HepG2 (cell line): ENCODE results near the gene STOM. TPM values are rescaled to one million over a fixed set of nuclear protein-coding genes. Genes with fewer than 3 reads are reported as not detected.

Source experiments
- ATAC-seq: fragments of 200-7000 bp; cut with Tn5 transposase; 3 replicates; pipeline ENCODE4 v1.9.1; 2020; ENCODE audit warnings: mild to moderate bottlenecking, moderate library complexity
- BruUV-seq: library from RNA; stranded (reverse); fragments of 400-500 nt; replicated peaks from 2 replicates; lab custom pipeline; 2021; lab: Mats Ljungman, UMichigan
- CTCF ChIA-PET: fragments of 300-600 bp; formaldehyde crosslinking; extraction: SDS; loops from one replicate; lab custom pipeline; 2021; ENCODE audit warnings: low total read pairs, inconsistent platforms, low intra/inter-chr PET ratio; lab: Yijun Ruan, JAX
- POLR2A ChIA-PET: fragments of 350-600 bp; sonication (Branson Sonifier 250); formaldehyde crosslinking; loops from one replicate; lab custom pipeline; 2020; ENCODE audit warnings: antibody characterized with exemption, inconsistent platforms; lab: Yijun Ruan, JAX
- DNase-seq: peaks from one replicate; pipeline ENCODE4 v3.0.0-alpha.2; 2015; ENCODE audit warnings: low spot score
- FAIRE-seq: peaks from 3 replicates; lab custom pipeline; 2011; peaks lifted over from hg19 to GRCh38; lab: Jason Lieb, UNC
- H2AFZ ChIP-seq: one replicate; pipeline ENCODE4 v1.6.1; 2011; ENCODE audit warnings: low read length, inconsistent platforms
- H3K27ac ChIP-seq: fragments of 300-600 bp; 3 replicates; pipeline ENCODE4 v1.8.0; 2011; ENCODE audit warnings: mixed run types, mild to moderate bottlenecking, mixed read lengths, low read length, inconsistent platforms; ENCODE audit not compliant: insufficient read depth; ENCODE audit errors: extremely low read length
- H3K27me3 ChIP-seq, 2 experiments: fragments of 200-600 bp in 1 of 2; 2 replicates in 1 of 2; 3 replicates in 1 of 2; pipeline versions ENCODE4 v1.6.0 to v1.8.0; 2011; ENCODE audit warnings: low read length in 2 of 2, mild to moderate bottlenecking in 2 of 2, moderate library complexity in 2 of 2, inconsistent platforms in 1 of 2; ENCODE audit not compliant: insufficient read depth in 2 of 2, control insufficient read depth in 1 of 2
- H3K36me3 ChIP-seq, 2 experiments: fragments of 200-600 bp in 1 of 2; replicated peaks in 1 of 2; 2 replicates in 1 of 2; 3 replicates in 1 of 2; pipeline versions ENCODE4 v1.5.1 to v1.8.0; 2011; ENCODE audit warnings: low read length in 2 of 2, inconsistent platforms in 1 of 2; ENCODE audit not compliant: insufficient read depth in 2 of 2, control insufficient read depth in 1 of 2
- H3K4me1 ChIP-seq: 2 replicates; pipeline ENCODE4 v1.5.1; 2012; ENCODE audit warnings: low read length, inconsistent platforms; ENCODE audit not compliant: insufficient read depth
- H3K4me2 ChIP-seq: 2 replicates; pipeline ENCODE4 v1.6.0; 2011; ENCODE audit warnings: low read depth, low read length, inconsistent platforms
- H3K4me3 ChIP-seq, 3 experiments: fragments of 200-600 bp in 1 of 3; sonication (generic), shearing (Covaris generic) in 1 of 3; replicated peaks in 1 of 3; 2 replicates each; pipeline ENCODE4 v1.5.1; 2011 to 2016; ENCODE audit warnings: low read length in 3 of 3, inconsistent platforms in 2 of 3, low read depth in 2 of 3, mild to moderate bottlenecking in 2 of 3, control low read depth in 1 of 3, mixed read lengths in 1 of 3; ENCODE audit not compliant: insufficient read depth in 1 of 3
- H3K79me2 ChIP-seq: one replicate; pipeline ENCODE4 v1.6.1; 2011; ENCODE audit warnings: low read length, inconsistent platforms; ENCODE audit not compliant: insufficient read depth
- H3K9ac ChIP-seq: 2 replicates; pipeline ENCODE4 v1.6.0; 2011; ENCODE audit warnings: mild to moderate bottlenecking, low read depth, low read length, inconsistent platforms; ENCODE audit not compliant: insufficient read depth
- H3K9me3 ChIP-seq: 2 replicates; pipeline ENCODE4 v1.5.1; 2012; ENCODE audit warnings: mild to moderate bottlenecking, low read length
- H4K20me1 ChIP-seq: 2 replicates; pipeline ENCODE4 v1.6.0; 2011; ENCODE audit warnings: inconsistent platforms, mild to moderate bottlenecking, low read length, moderate library complexity; ENCODE audit not compliant: insufficient read depth
- EP300 ChIP-seq, 3 experiments: sonication (generic) in 1 of 3; formaldehyde crosslinking in 1 of 3; IDR thresholded peaks; 2 replicates each; pipeline versions ENCODE4 v1.5.1 to v1.6.1; 2011 to 2020; ENCODE audit warnings: low read depth in 2 of 3, low read length in 2 of 3, borderline replicate concordance in 1 of 3, improper control_type of control experiment in 1 of 3, mild to moderate bottlenecking in 1 of 3, missing genetic modification reagents in 1 of 3, moderate library complexity in 1 of 3
- FOSL1 ChIP-seq: sonication (generic); formaldehyde crosslinking; IDR thresholded peaks from 2 replicates; pipeline ENCODE4 v1.9.0; 2021; ENCODE audit warnings: missing genetic modification reagents, borderline replicate concordance
- FOXA1 ChIP-seq, 2 experiments: fragments of 450-650 bp in 1 of 2; sonication (generic) in 1 of 2; formaldehyde crosslinking in 1 of 2; IDR thresholded peaks; 2 replicates each; pipeline versions ENCODE4 v1.4.0 to v1.6.1; 2016 to 2020; ENCODE audit warnings: missing genetic modification reagents in 1 of 2
- GABPA ChIP-seq, 2 experiments: IDR thresholded peaks; 2 replicates each; pipeline ENCODE4 v1.6.1; 2011 to 2016; ENCODE audit warnings: low read depth in 2 of 2, low read length in 1 of 2, missing biosample characterization in 1 of 2, missing genetic modification characterization in 1 of 2
- NR2C2 ChIP-seq: sonication (generic); formaldehyde crosslinking; IDR thresholded peaks from 2 replicates; pipeline ENCODE4 v1.4.0; 2020; ENCODE audit warnings: missing genetic modification reagents, mild to moderate bottlenecking, moderate library complexity, borderline replicate concordance
- SMC3 ChIP-seq: IDR thresholded peaks from 2 replicates; pipeline ENCODE4 v1.6.1; 2011; ENCODE audit warnings: low read length, improper control_type of control experiment
- ZNF335 ChIP-seq: sonication (generic); formaldehyde crosslinking; IDR thresholded peaks from 2 replicates; pipeline ENCODE4 v1.4.0; 2020; ENCODE audit warnings: missing genetic modification reagents
- ZNF557 ChIP-seq: sonication (generic); formaldehyde crosslinking; IDR thresholded peaks from 2 replicates; pipeline ENCODE4 v1.4.0; 2020; ENCODE audit warnings: missing genetic modification reagents
- WGBS: methylation state at CpG from one replicate; pipeline ENCODE4 v1.1.6; 2017; ENCODE audit warnings: low lambda C conversion rate; 5-methylcytosine and 5-hydroxymethylcytosine counted together
- in situ Hi-C: cut with HindIII; loops from 2 replicates; pipeline ENCODE4 v1.10.0; 2017; ENCODE audit warnings: low pct_unique_long_range_greater_than_20kb; ENCODE audit not compliant: extremely low pct_ligation_motif_present
- intact Hi-C: fragments of 100-400 bp; cut with micrococcal nuclease; formaldehyde crosslinking; loops from one replicate; pipeline ENCODE4 v1.10.0; 2022; ENCODE audit not compliant: unreplicated experiment
- polyA plus RNA-seq, 8 experiments: library from polyadenylated mRNA; depleted of rRNA in 3 of 8; stranded (reverse) in 7 of 8; unstranded in 1 of 8; fragments of >200 nt; fragmentation: Illumina TruSeq in 4 of 8; extraction: Trizol in 4 of 8; gene quantifications; 2 replicates each; pipeline versions ENCODE4 v1.2.1 to v1.2.3, GENCODE V29; 2011 to 2016; ENCODE audit warnings: low read depth in 4 of 8, missing spikeins in 1 of 8, mixed read lengths in 1 of 8; ENCODE audit not compliant: insufficient read depth in 1 of 8
- total RNA-seq, 5 experiments: library from RNA; depleted of rRNA; stranded (reverse); fragments of >200 nt; fragmentation: Illumina TruSeq; extraction: Trizol; gene quantifications; 2 replicates each; pipeline ENCODE4 v1.2.3, GENCODE V29; 2016; ENCODE audit warnings: low read depth in 1 of 5
- TF ChIP-seq, protein P1 (sequence below): sonication (generic); IDR thresholded peaks from 2 replicates; pipeline ENCODE4 v1.6.1; 2016; ENCODE audit warnings: low read depth, borderline replicate concordance
- TF ChIP-seq, protein P2 (sequence below): IDR thresholded peaks from 2 replicates; pipeline ENCODE4 v1.6.1; 2016; ENCODE audit warnings: missing genetic modification reagents, missing compliant biosample characterization

STOM gene
- total and polyA plus RNA-seq, 2 of the 13 experiments (the other 11 are each of a cell fraction or from before 2014, with no cell fraction given), result 43.6 to 165 TPM

DNA sequence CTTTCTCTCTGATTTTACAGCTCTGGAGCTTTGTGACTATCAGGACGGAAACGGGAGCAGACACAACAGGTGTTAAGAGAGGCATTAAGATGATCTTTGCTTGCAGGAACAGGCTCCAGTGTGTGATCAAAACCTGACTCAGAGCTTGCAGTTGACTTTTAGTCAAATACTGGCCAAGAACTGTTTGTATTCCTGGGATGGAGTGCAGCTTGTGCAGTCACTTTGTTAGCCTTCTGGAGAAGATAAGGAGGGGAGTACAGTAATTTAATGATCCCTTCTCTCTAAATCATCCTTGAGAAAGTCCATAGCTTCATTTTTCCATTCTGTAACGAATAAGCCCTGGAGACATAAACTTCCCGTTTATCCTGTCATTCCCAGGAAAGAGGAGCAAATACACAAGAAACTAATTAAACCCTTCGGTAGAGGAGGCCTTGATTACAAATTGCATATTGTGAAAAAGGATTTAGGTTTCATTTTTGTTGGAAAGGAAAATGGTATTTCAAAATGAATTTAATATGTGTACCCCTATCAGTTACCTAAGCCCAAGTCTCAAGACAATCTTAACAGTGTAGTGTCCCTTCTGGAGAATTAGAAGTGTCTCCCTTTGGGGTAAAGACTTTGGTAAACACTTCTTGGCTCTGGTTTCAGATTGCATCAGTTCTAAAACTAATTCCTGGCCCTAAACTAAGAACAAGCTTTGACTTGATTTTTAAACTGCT lies 3.1 kb upstream of the STOM start:
- peak; percentile 79 for DNase-seq
- Histone ChIP-seq H3K4me2 (peak overlapping the region; percentile 75), H2AFZ (no peak overlapping the region), H3K27me3 (no peaks in the 10 kb centered on the region), H3K9ac (peak overlapping the region; percentile 52), H3K9me3 (peaks cover 6% of the 10 kb centered on the region), H3K4me1 (peaks cover 55% of the 10 kb centered on the region), H3K36me3 (no peaks in the 10 kb centered on the region), H3K27ac (peak overlapping the region; percentile 75), H4K20me1 (no peaks in the 10 kb centered on the region), H3K79me2 (peaks cover 13% of the 10 kb centered on the region), H3K4me3 (peak overlapping the region; percentile 23 to 50 (median 38); a peak in 3 of 6 replicates)
- in situ Hi-C loops, result loop anchor here (5.0 kb wide), 1 partner anchor 51 kb away; no protein-coding TSS in a partner anchor
- peak; percentile 93 for FAIRE-seq
- POLR2A ChIA-PET, result interaction anchor here (0.8 to 1.7 kb wide), 12 partner anchors 8 to 595 kb away, joined by 3 to 6 read pairs (median 4); partner anchors contain the start of gene GSN
- peak; percentile 51 for ATAC-seq
- under 1% methylated on average over 5 of the region's 5 CpGs for WGBS
- CTCF ChIA-PET, result interaction anchor here (1.2 kb wide), 1 partner anchor 53 kb away, joined by 5 read pairs; no protein-coding TSS in a partner anchor
- TSS peak; percentile 87 for BruUV-seq
- intact Hi-C loops, result no loop called here
- TF ChIP-seq NR2C2 (CRISPR knock-in tag) (no peak), ZNF335 (CRISPR knock-in tag) (peak; percentile 63; the same call in 1 of the 2 replicates), ZNF557 (0 out of 2 replicates have a peak, but pooled peaks have one; percentile 0), FOXA1 (IDR thresholded peaks at IDR 0.05) (no peak), FOXA1 (CRISPR knock-in tag; IDR thresholded peaks at IDR 0.05) (peak; percentile 49; the same call in 1 of the 2 replicates), GABPA (IDR thresholded peaks at IDR 0.05; ENCODE audit: low read depth, low read length) (no peak), GABPA (CRISPR knock-in tag; IDR thresholded peaks at IDR 0.05; ENCODE audit: low read depth) (peak; percentile 14; the same call in 1 of the 2 replicates), EP300 (IDR thresholded peaks at IDR 0.05; ENCODE audit: low read depth in 2 of 2, low read length in 2 of 2) (peak in 1 of 2 experiments; percentile 37; a peak in 2 of 4 replicates), EP300 (CRISPR knock-in tag; IDR thresholded peaks at IDR 0.05; ENCODE audit: borderline replicate concordance) (no peak), FOSL1 (CRISPR knock-in tag) (0 out of 2 replicates have a peak, but pooled peaks have one; percentile 52), SMC3 (no peak)
- TF ChIP-seq, protein P1, sequence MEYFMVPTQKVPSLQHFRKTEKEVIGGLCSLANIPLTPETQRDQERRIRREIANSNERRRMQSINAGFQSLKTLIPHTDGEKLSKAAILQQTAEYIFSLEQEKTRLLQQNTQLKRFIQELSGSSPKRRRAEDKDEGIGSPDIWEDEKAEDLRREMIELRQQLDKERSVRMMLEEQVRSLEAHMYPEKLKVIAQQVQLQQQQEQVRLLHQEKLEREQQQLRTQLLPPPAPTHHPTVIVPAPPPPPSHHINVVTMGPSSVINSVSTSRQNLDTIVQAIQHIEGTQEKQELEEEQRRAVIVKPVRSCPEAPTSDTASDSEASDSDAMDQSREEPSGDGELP, result 0 out of 2 replicates have a peak, but pooled peaks have one; percentile 13
- TF ChIP-seq, protein P2, sequence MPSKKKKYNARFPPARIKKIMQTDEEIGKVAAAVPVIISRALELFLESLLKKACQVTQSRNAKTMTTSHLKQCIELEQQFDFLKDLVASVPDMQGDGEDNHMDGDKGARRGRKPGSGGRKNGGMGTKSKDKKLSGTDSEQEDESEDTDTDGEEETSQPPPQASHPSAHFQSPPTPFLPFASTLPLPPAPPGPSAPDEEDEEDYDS (CRISPR knock-in tag), result peak; percentile 33; the same call in 1 of the 2 replicates
